A549 (cell line): ENCODE data around the gene DES. TPM values are rescaled to one million over a fixed set of nuclear protein-coding genes. Genes with fewer than 3 reads are reported as not detected.

ENCODE experiments used
- ATAC-seq, 2 experiments: fragments of 200-7000 bp in 1 of 2; fragments of >200 bp in 1 of 2; cut with Nextera tagmentation in 1 of 2; cut with Tn5 transposase in 1 of 2; 3 replicates each; pipeline versions ENCODE4 v1.8.0 to v1.9.1; 2018 to 2020; ENCODE audit warnings: mild to moderate bottlenecking in 1 of 2, moderate library complexity in 1 of 2
- CTCF ChIA-PET: fragments of 300-600 bp; sonication (Branson Sonifier 250); formaldehyde crosslinking; extraction: SDS; loops from one replicate; lab custom pipeline; 2021; ENCODE audit warnings: antibody characterized with exemption, inconsistent platforms; lab: Yijun Ruan, JAX
- POLR2A ChIA-PET: fragments of 350-600 bp; formaldehyde crosslinking; extraction: SDS; loops from one replicate; lab custom pipeline; 2021; ENCODE audit warnings: antibody characterized with exemption, inconsistent platforms; lab: Yijun Ruan, JAX
- DNase-seq, 2 experiments: peaks; one replicate each; pipeline versions ENCODE4 v3.0.0 to v3.0.0-alpha.2; 2011 to 2016; ENCODE audit warnings: low read depth in 1 of 2, low spot score in 1 of 2
- FAIRE-seq: peaks from 2 replicates; lab custom pipeline; 2011; peaks lifted over from hg19 to GRCh38; lab: Jason Lieb, UNC
- H3K27ac ChIP-seq, 2 experiments: fragments of >200 bp; sonication (Bioruptor Twin); formaldehyde crosslinking; 3 replicates each; pipeline ENCODE4 v1.5.1; 2016 to 2017
- H3K4me1 ChIP-seq: fragments of >200 bp; sonication (Bioruptor Twin); formaldehyde crosslinking; 3 replicates; pipeline ENCODE4 v1.6.1; 2016
- H3K4me2 ChIP-seq: fragments of >200 bp; sonication (Bioruptor Twin); formaldehyde crosslinking; 3 replicates; pipeline ENCODE4 v1.6.1; 2016
- H3K4me3 ChIP-seq: fragments of >200 bp; sonication (Bioruptor Twin); formaldehyde crosslinking; 3 replicates; pipeline ENCODE4 v1.5.1; 2016
- H3K9me3 ChIP-seq: fragments of >200 bp; sonication (Bioruptor Twin); formaldehyde crosslinking; 3 replicates; pipeline ENCODE4 v1.6.1; 2016
- CEBPB ChIP-seq, 2 experiments: fragments of >200 bp in 1 of 2; sonication (Bioruptor Twin) in 1 of 2; formaldehyde crosslinking in 1 of 2; IDR thresholded peaks; 2 replicates each; pipeline ENCODE4 v1.6.1; 2012 to 2016
- EHF ChIP-seq: fragments of 250-450 bp; sonication (Bioruptor Pico); IDR thresholded peaks from 2 replicates; pipeline ENCODE4 v1.5.0; 2020; ENCODE audit warnings: mild to moderate bottlenecking
- FOSB ChIP-seq: fragments of 250-450 bp; sonication (Bioruptor Pico); IDR thresholded peaks from 2 replicates; pipeline ENCODE4 v1.5.0; 2020; ENCODE audit warnings: mild to moderate bottlenecking, moderate library complexity
- HDAC2 ChIP-seq: fragments of 200-600 bp; sonication (generic); IDR thresholded peaks from 2 replicates; pipeline ENCODE4 v1.6.1; 2016
- HEYL ChIP-seq: fragments of 250-450 bp; sonication (Bioruptor Pico); IDR thresholded peaks from 2 replicates; pipeline ENCODE4 v1.8.0; 2021; ENCODE audit warnings: mild to moderate bottlenecking, moderate library complexity
- HOXB5 ChIP-seq: fragments of 250-450 bp; sonication (Bioruptor Pico); IDR thresholded peaks from 2 replicates; pipeline ENCODE4 v1.5.0; 2020; ENCODE audit warnings: mild to moderate bottlenecking, moderate library complexity
- JUN ChIP-seq, 2 experiments: fragments of >200 bp; sonication (Bioruptor Twin); formaldehyde crosslinking; IDR thresholded peaks; 2 replicates in 1 of 2; 3 replicates in 1 of 2; pipeline ENCODE4 v1.6.1; 2016 to 2017
- KDM1A ChIP-seq: fragments of 200-600 bp; sonication (generic); IDR thresholded peaks from 2 replicates; pipeline ENCODE4 v1.6.1; 2016; ENCODE audit warnings: low read depth, mild to moderate bottlenecking
- MYC ChIP-seq: IDR thresholded peaks from 2 replicates; pipeline ENCODE4 v1.6.1; 2012; ENCODE audit warnings: mild to moderate bottlenecking, inconsistent platforms, low read length, improper control_type of control experiment, borderline replicate concordance
- NFE2L2 ChIP-seq: fragments of 150-350 bp; conservative IDR thresholded peaks from 2 replicates; pipeline ENCODE4 v1.6.1; 2014; ENCODE audit warnings: low read length
- PHF8 ChIP-seq: fragments of 200-600 bp; sonication (generic); IDR thresholded peaks from 2 replicates; pipeline ENCODE4 v1.6.1; 2016; ENCODE audit warnings: low read depth, mild to moderate bottlenecking, antibody characterized with exemption, moderate library complexity, borderline replicate concordance
- POLR2AphosphoS2 ChIP-seq: conservative IDR thresholded peaks from 2 replicates; pipeline ENCODE4 v1.6.1; 2012; ENCODE audit warnings: low read length, improper control_type of control experiment, inconsistent platforms
- RAD21 ChIP-seq, 2 experiments: fragments of >200 bp in 1 of 2; sonication (Bioruptor Twin) in 1 of 2; formaldehyde crosslinking in 1 of 2; IDR thresholded peaks in 1 of 2; conservative IDR thresholded peaks in 1 of 2; 2 replicates in 1 of 2; 3 replicates in 1 of 2; pipeline ENCODE4 v1.6.1; 2012 to 2018; ENCODE audit warnings: inconsistent platforms in 1 of 2
- RCOR1 ChIP-seq: fragments of 150-350 bp; IDR thresholded peaks from 2 replicates; pipeline ENCODE4 v1.6.1; 2014; ENCODE audit warnings: antibody characterized with exemption, low read length, low read depth
- SREBF2 ChIP-seq: fragments of 450-650 bp; IDR thresholded peaks from 2 replicates; pipeline ENCODE4 v1.6.1; 2014; ENCODE audit warnings: mild to moderate bottlenecking, moderate library complexity
- TFCP2L1 ChIP-seq: fragments of 250-450 bp; sonication (Bioruptor Pico); IDR thresholded peaks from 2 replicates; pipeline ENCODE4 v1.5.0; 2021; ENCODE audit warnings: mild to moderate bottlenecking
- ZC3H11A ChIP-seq: fragments of 450-650 bp; IDR thresholded peaks from 2 replicates; pipeline ENCODE4 v1.6.1; 2014; ENCODE audit warnings: antibody characterized with exemption, mild to moderate bottlenecking
- ZNF302 ChIP-seq: fragments of 250-450 bp; sonication (Bioruptor Pico); IDR thresholded peaks from 2 replicates; pipeline ENCODE4 v1.9.0; 2021; ENCODE audit warnings: inconsistent platforms, mild to moderate bottlenecking, moderate library complexity
- ZSCAN20 ChIP-seq: fragments of 250-450 bp; sonication (Bioruptor Pico); IDR thresholded peaks from 2 replicates; pipeline ENCODE4 v1.8.0; 2022; ENCODE audit warnings: mild to moderate bottlenecking, moderate library complexity
- WGBS: methylation state at CpG from one replicate; pipeline ENCODE4 v1.1.6; 2017; ENCODE audit errors: missing lambda C conversion rate; 5-methylcytosine and 5-hydroxymethylcytosine counted together
- polyA plus RNA-seq, 4 experiments: library from polyadenylated mRNA; depleted of rRNA in 3 of 4; stranded (reverse); fragments of >200 nt; fragmentation: RNase III in 1 of 4; extraction: RNeasy Plus Mini Kit Qiagen cat#74134 plus additional on column Dnase treatment in 1 of 4; gene quantifications; 2 replicates in 3 of 4; 3 replicates in 1 of 4; pipeline ENCODE4 v1.2.3, GENCODE V29; 2011 to 2017
- TF ChIP-seq, protein P1 (sequence below): fragments of >200 bp; sonication (Bioruptor Twin); formaldehyde crosslinking; IDR thresholded peaks from 2 replicates; pipeline ENCODE4 v1.6.1; 2016
- TF ChIP-seq, protein P2 (sequence below): fragments of 450-650 bp; IDR thresholded peaks from 2 replicates; pipeline ENCODE4 v1.6.1; 2014; ENCODE audit warnings: antibody characterized with exemption
- TF ChIP-seq, protein P3 (sequence below): fragments of 150-350 bp; IDR thresholded peaks from 2 replicates; pipeline ENCODE4 v1.6.1; 2014; ENCODE audit warnings: low read depth, mild to moderate bottlenecking, low read length
- TF ChIP-seq, protein P4 (sequence below): fragments of >200 bp; sonication (Bioruptor Twin); formaldehyde crosslinking; IDR thresholded peaks from 3 replicates; pipeline ENCODE4 v1.6.1; 2016

Gene DES
- polyA plus RNA-seq, 2 of the 4 experiments (the other 2 are of a cell fraction), result 0.06 TPM; not detected in 1

DNA sequence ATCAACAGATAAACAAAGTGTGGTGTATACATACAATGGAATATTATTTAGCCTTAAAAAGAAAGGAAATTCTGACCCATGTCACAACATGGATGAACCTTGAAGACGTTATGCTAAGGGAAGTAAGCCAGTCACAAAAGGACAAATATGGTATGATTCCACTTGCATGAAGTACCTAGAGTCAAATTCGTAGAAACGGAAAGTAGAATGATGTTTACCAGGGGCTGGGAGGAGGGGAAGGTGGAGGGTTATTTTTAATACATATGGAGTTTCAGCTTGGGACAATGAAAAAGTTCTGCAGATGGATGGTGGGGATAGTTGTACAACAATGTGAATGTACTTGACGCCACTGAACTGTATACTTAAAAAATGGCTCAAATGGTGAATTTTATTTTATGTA, 3.3 kb upstream of the DES start:
- Histone ChIP-seq H3K4me3 (no peak overlapping the region), H3K9me3 (peaks cover 18% of the 10 kb centered on the region), H3K4me1 (no peaks in the 10 kb centered on the region), H3K27ac (no peak overlapping the region), H3K4me2 (no peak overlapping the region)
- DNase-seq, result no peak
- CTCF ChIA-PET, result interaction anchor here (7.4 kb wide), 1 partner anchor 116 kb away, joined by 48 read pairs; no protein-coding TSS in a partner anchor
- POLR2A ChIA-PET, result no interaction called here
- no peak for FAIRE-seq
- no peak for TF ChIP-seq MYC
- no peak for TF ChIP-seq ZSCAN20
- no peak for TF ChIP-seq CEBPB (IDR thresholded peaks at IDR 0.05)
- no peak for TF ChIP-seq ZC3H11A
- no peak for TF ChIP-seq RAD21 (conservative IDR thresholded peaks at IDR 0.05 in 1 of 2, IDR thresholded peaks at IDR 0.05 in 1 of 2)
- TF ChIP-seq POLR2AphosphoS2, result no peak
- no peak for TF ChIP-seq HDAC2
- TF ChIP-seq, protein P1, sequence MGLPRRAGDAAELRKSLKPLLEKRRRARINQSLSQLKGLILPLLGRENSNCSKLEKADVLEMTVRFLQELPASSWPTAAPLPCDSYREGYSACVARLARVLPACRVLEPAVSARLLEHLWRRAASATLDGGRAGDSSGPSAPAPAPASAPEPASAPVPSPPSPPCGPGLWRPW, result no peak
- TF ChIP-seq PHF8, result no peak
- no peak for TF ChIP-seq TFCP2L1 (CRISPR knock-in tag)
- no peak for TF ChIP-seq JUN (IDR thresholded peaks at IDR 0.05)
- no peak for TF ChIP-seq RCOR1
- TF ChIP-seq EHF (CRISPR knock-in tag), result no peak
- TF ChIP-seq, protein P2, sequence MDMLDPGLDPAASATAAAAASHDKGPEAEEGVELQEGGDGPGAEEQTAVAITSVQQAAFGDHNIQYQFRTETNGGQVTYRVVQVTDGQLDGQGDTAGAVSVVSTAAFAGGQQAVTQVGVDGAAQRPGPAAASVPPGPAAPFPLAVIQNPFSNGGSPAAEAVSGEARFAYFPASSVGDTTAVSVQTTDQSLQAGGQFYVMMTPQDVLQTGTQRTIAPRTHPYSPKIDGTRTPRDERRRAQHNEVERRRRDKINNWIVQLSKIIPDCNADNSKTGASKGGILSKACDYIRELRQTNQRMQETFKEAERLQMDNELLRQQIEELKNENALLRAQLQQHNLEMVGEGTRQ, result no peak
- TF ChIP-seq, protein P3, sequence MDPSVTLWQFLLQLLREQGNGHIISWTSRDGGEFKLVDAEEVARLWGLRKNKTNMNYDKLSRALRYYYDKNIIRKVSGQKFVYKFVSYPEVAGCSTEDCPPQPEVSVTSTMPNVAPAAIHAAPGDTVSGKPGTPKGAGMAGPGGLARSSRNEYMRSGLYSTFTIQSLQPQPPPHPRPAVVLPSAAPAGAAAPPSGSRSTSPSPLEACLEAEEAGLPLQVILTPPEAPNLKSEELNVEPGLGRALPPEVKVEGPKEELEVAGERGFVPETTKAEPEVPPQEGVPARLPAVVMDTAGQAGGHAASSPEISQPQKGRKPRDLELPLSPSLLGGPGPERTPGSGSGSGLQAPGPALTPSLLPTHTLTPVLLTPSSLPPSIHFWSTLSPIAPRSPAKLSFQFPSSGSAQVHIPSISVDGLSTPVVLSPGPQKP, result no peak
- TF ChIP-seq NFE2L2, result no peak
- no peak for TF ChIP-seq SREBF2
- no peak for TF ChIP-seq FOSB (CRISPR knock-in tag)
- ATAC-seq, result no peak
- 53% methylated on average over 4 of the region's 4 CpGs for WGBS

DNA sequence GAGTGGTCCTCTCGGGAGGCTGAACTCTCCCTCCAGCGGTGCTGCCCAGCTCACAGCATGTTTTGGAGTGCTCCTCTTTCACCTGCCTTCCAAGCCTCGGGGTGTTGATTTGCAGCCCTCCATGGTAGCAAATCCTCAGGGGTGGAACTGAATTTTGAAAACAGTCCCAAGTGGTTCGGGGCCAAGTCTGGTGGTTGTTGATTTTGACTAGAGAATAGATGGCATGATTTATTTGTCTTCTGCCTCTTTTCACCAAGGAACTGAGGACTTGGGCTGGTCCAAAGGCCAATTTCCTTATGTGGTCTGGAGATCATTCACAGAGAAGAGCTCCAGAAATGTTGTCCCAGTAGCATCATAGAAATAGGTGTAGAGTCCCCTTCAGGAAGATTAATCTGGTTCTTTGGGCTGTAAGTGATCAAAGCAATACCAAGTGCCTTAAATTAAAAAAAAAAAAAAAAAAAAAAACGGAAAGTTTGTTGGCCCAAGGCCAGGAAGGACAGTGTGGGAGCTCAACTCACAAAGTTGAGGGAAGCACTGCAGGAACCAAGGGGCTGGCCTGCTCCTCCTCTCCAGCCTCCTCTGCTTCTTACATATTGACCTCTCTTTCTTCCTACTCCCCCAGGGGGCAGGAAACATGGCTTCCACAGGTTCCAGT, 2.5 kb upstream of the DES start:
- Histone ChIP-seq H3K4me1 (no peaks in the 10 kb centered on the region), H3K4me2 (no peak overlapping the region), H3K9me3 (peaks cover 18% of the 10 kb centered on the region), H3K27ac (no peak overlapping the region), H3K4me3 (no peak overlapping the region)
- DNase-seq, result no peak
- no peak for FAIRE-seq
- CTCF ChIA-PET, result interaction anchor here (0.9 to 7.4 kb wide), 5 partner anchors 11 to 115 kb away, joined by 3 to 48 read pairs (median 7); no protein-coding TSS in a partner anchor
- WGBS, result 39% methylated on average over 5 of the region's 5 CpGs
- TF ChIP-seq HOXB5 (CRISPR knock-in tag) (no peak), HEYL (CRISPR knock-in tag) (no peak), ZNF302 (no peak), KDM1A (no peak), PHF8 (no peak)
- TF ChIP-seq, protein P4, sequence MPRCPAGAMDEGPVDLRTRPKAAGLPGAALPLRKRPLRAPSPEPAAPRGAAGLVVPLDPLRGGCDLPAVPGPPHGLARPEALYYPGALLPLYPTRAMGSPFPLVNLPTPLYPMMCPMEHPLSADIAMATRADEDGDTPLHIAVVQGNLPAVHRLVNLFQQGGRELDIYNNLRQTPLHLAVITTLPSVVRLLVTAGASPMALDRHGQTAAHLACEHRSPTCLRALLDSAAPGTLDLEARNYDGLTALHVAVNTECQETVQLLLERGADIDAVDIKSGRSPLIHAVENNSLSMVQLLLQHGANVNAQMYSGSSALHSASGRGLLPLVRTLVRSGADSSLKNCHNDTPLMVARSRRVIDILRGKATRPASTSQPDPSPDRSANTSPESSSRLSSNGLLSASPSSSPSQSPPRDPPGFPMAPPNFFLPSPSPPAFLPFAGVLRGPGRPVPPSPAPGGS, result no peak
- TF ChIP-seq, all 56 proteins: peak for 0
- peak in 1 of 2 experiments; percentile 23; a peak in 1 of 6 replicates for ATAC-seq
- POLR2A ChIA-PET, result no interaction called here
